Heart right ventricle (tissue), 16 donors: ENCODE data around the gene LITAF. TPM values are rescaled to one million over a fixed set of nuclear protein-coding genes. Genes with fewer than 3 reads are reported as not detected.

Experiments used
- ATAC-seq, 8 donors: fragments of 200-7000 bp; cut with Tn5 transposase; one replicate each; pipeline ENCODE4 v1.9.1; 2020; ENCODE audit warnings: mild to moderate bottlenecking in 8 of 8, moderate library complexity in 8 of 8, moderate number of reproducible peaks in 1 of 8
- DNase-seq, 2 donors: peaks; one replicate each; pipeline ENCODE4 v3.0.0-alpha.2; 2020
- H3K27ac ChIP-seq, 10 donors: fragments of 200-600 bp; sonication (generic) in 2 of 10; one replicate each; pipeline versions ENCODE4 v1.5.0 to v1.8.0; 2020 to 2022; ENCODE audit warnings: mild to moderate bottlenecking in 3 of 10
- H3K27me3 ChIP-seq, 7 donors: fragments of 200-600 bp; one replicate each; pipeline ENCODE4 v1.8.0; 2021 to 2022; ENCODE audit warnings: mild to moderate bottlenecking in 2 of 7
- H3K36me3 ChIP-seq, 9 donors: fragments of 200-600 bp; sonication (generic) in 1 of 9; one replicate each; pipeline versions ENCODE4 v1.5.0 to v1.8.0; 2020 to 2022; ENCODE audit warnings: mild to moderate bottlenecking in 2 of 9
- H3K4me1 ChIP-seq, 9 donors: fragments of 200-600 bp; sonication (generic) in 1 of 9; one replicate each; pipeline versions ENCODE4 v1.5.0 to v1.8.0; 2020 to 2022; ENCODE audit warnings: mild to moderate bottlenecking in 4 of 9
- H3K4me3 ChIP-seq, 10 donors: fragments of 200-600 bp; sonication (generic) in 2 of 10; one replicate each; pipeline versions ENCODE4 v1.5.0 to v1.8.0; 2020 to 2022; ENCODE audit warnings: mild to moderate bottlenecking in 7 of 10, moderate library complexity in 2 of 10
- H3K9me3 ChIP-seq, 11 donors: fragments of 200-600 bp in 10 of 11; sonication (generic) in 2 of 11; one replicate each; pipeline versions ENCODE4 v1.5.0 to v1.8.0; 2013 to 2022; ENCODE audit warnings: mild to moderate bottlenecking in 2 of 11, control low read depth in 1 of 11, moderate library complexity in 1 of 11
- CTCF ChIP-seq, 9 donors: fragments of 200-600 bp; sonication (generic) in 2 of 9; IDR thresholded peaks; one replicate each; pipeline versions ENCODE4 v1.5.0 to v1.8.0; 2021 to 2022; ENCODE audit warnings: antibody characterized with exemption in 9 of 9, mild to moderate bottlenecking in 5 of 9, moderate library complexity in 1 of 9
- WGBS, 2 donors: extraction: QIAGEN DNeasy Blood & Tissue Kit; methylation state at CpG; one replicate each; pipeline ENCODE4 v1.1.7; 2013; ENCODE audit warnings: inconsistent platforms in 1 of 2; 5-methylcytosine and 5-hydroxymethylcytosine counted together
- intact Hi-C, 10 donors: fragments of 100-400 bp; cut with DNase I; formaldehyde crosslinking; loops; one replicate each; pipeline versions ENCODE4 v1.11.1 to v1.14.2; 2022
- polyA plus RNA-seq, 2 donors: library from polyadenylated mRNA; stranded (reverse); fragments of 200-250 nt; gene quantifications; one replicate each; pipeline ENCODE4 v1.2.3, GENCODE V29; 2013
- total RNA-seq, 10 donors: library from RNA; stranded (reverse); fragmentation: NEBNext Ultra II Directional in 3 of 10; extraction: Animal tissue kit (Norgen Biotek cat#: 25700) in 3 of 10; gene quantifications; one replicate each; pipeline versions ENCODE4 v1.2.1 to v1.2.4, GENCODE V29; 2021 to 2023
- donor health status: Arrhythmogenic right ventricular cardiomyopathy.
- donor health status: ischemic (EF 13 %, LVEDD 7.1; RV severe dilation, severe dysfunction).
- donor health status: healthy with polysubstance abuse.
- donor health status: DM: no; HTN: yes; CAD: no.
- donor health status: DM: no; HTN: no; CAD: no.
- donor health status: ischemic (EF 25% LVEDD 6.9; RV normal size, moderate dysfunction).
- donor health status: ischemic (EF 25% LVEDD 5.7; RV mildly dilated, moderate dysfunction).
- donor health status: healthy.
- donor health status: DM: yes; HTN: yes; CAD: no.
- donor health status: Ischemic cardiomyopathy.
- donor health status: ischemic (EF 35%, LVEDD 5.7; RV mildly dilated, moderate dysfunction).
- donor health status: nonischemic (EF 11% LVEDD 7.7; RV severe dilation, severe dysfunction).
- donor health status: DM: yes; HTN: yes; CAD: no.
- donor health status: PGD.
- donor health status: ischemic (EF 29% LVEDD 5.4; RV normal size, mild dysfunction).
- donor health status: nonischemic (EF 23%, LVEDD 6.1; RV moderate dilation, normal function).

LITAF gene
- total and polyA plus RNA-seq, 12 donors, result 13.3 to 96.9 (median 38.2) TPM

GRCh38 chr16:11539641-11540050 is 47.1 kb downstream of the LITAF start:
- no peak overlapping the region for H3K4me3 ChIP-seq
- WGBS, 2 donors, result 48 to 68% methylated on average over 4 of the region's 4 CpGs
- intact Hi-C loops, result loop anchor here in 5 of 10 donors (10.0 kb wide), 4 partner anchors 95 to 275 kb away; no protein-coding TSS in a partner anchor

GRCh38 chr16:11538880-11539279 is 47.8 kb downstream of the LITAF start:
- no peak for DNase-seq
- no peak for ATAC-seq
- WGBS, 2 donors, result 64 to 74% methylated on average over 9 of the region's 9 CpGs
- Histone ChIP-seq H3K4me1 (peaks cover 0 to 13% (median 0%) of the 10 kb centered on the region in 9 donors), H3K27me3 (no peaks in the 10 kb centered on the region), H3K36me3 (no peaks in the 10 kb centered on the region), H3K9me3 (no peaks in the 10 kb centered on the region), H3K27ac (no peak overlapping the region), H3K4me3 (no peak overlapping the region)
- intact Hi-C loops, result loop anchor here in 5 of 10 donors (10.0 kb wide), 4 partner anchors 96 to 276 kb away; no protein-coding TSS in a partner anchor
- TF ChIP-seq CTCF (IDR thresholded peaks at IDR 0.05), result no peak

More at GRCh38 chr16:11539641-11540050, 47.1 kb downstream of the LITAF start:
- H3K27me3 ChIP-seq, result no peaks in the 10 kb centered on the region
- peaks cover 0 to 8% (median 0%) of the 10 kb centered on the region in 9 donors for H3K4me1 ChIP-seq
- DNase-seq, result no peak
- no peak overlapping the region for H3K27ac ChIP-seq
- no peaks in the 10 kb centered on the region for H3K9me3 ChIP-seq
- no peak for TF ChIP-seq CTCF (IDR thresholded peaks at IDR 0.05)
- H3K36me3 ChIP-seq, result no peaks in the 10 kb centered on the region
- no peak for ATAC-seq

GRCh38 chr16:11536104-11536866 is 50.4 kb downstream of the LITAF start:
- H3K9me3 ChIP-seq, result no peaks in the 10 kb centered on the region
- no peak overlapping the region for H3K27ac ChIP-seq
- H3K4me1 ChIP-seq, result peaks cover 0 to 13% (median 0%) of the 10 kb centered on the region in 9 donors
- H3K36me3 ChIP-seq, result no peaks in the 10 kb centered on the region
- ATAC-seq (no peak), DNase-seq (no peak)
- H3K27me3 ChIP-seq, result no peaks in the 10 kb centered on the region
- intact Hi-C loops, result loop anchor here in 5 of 10 donors (10.0 kb wide), 4 partner anchors 99 to 279 kb away; no protein-coding TSS in a partner anchor
- no peak overlapping the region for H3K4me3 ChIP-seq
- 91 to 93% methylated on average over 15 of the region's 15 CpGs for WGBS, 2 donors
- TF ChIP-seq CTCF (IDR thresholded peaks at IDR 0.05), result no peak

- 84 to 88% methylated on average over 11 of the region's 11 CpGs for WGBS, 2 donors
Observed at GRCh38 chr16:11535494-11535893, 51.2 kb downstream of the LITAF start.

More at GRCh38 chr16:11535494-11535893, 51.2 kb downstream of the LITAF start:
- H3K27ac ChIP-seq, result no peak overlapping the region
- no peak overlapping the region for H3K4me3 ChIP-seq
- no peaks in the 10 kb centered on the region for H3K27me3 ChIP-seq
- no peaks in the 10 kb centered on the region for H3K36me3 ChIP-seq
- H3K9me3 ChIP-seq, result no peaks in the 10 kb centered on the region
- peaks cover 0 to 13% (median 0%) of the 10 kb centered on the region in 9 donors for H3K4me1 ChIP-seq
- intact Hi-C loops, result loop anchor here in 5 of 10 donors (10.0 kb wide), 4 partner anchors 99 to 279 kb away; no protein-coding TSS in a partner anchor
- no peak for TF ChIP-seq CTCF (IDR thresholded peaks at IDR 0.05)
- ATAC-seq (no peak), DNase-seq (no peak)
